Mesodermal cell (in vitro differentiated cells): ENCODE measurements around the gene PEPD.

Experiments
- H3K27ac ChIP-seq: 2 replicates; pipeline ENCODE4 v1.7.0; 2013; ENCODE audit warnings: mild to moderate bottlenecking, low read depth, low read length, moderate library complexity; ENCODE audit not compliant: severe bottlenecking
- H3K36me3 ChIP-seq: 2 replicates; pipeline ENCODE4 v1.7.1; 2013; ENCODE audit warnings: mild to moderate bottlenecking, low read length, moderate library complexity; ENCODE audit not compliant: control insufficient read depth, insufficient read depth
- H3K4me1 ChIP-seq: one replicate; pipeline ENCODE4 v1.7.1; 2013; ENCODE audit warnings: mild to moderate bottlenecking, low read length; ENCODE audit not compliant: insufficient read depth, control insufficient read depth, poor library complexity, severe bottlenecking
- H3K4me3 ChIP-seq: 2 replicates; pipeline ENCODE4 v1.7.0; 2013; ENCODE audit warnings: low read length, control low read depth, mild to moderate bottlenecking; ENCODE audit not compliant: insufficient read depth, poor library complexity, severe bottlenecking; ENCODE audit errors: extremely low read depth
- H3K9me3 ChIP-seq: 2 replicates; pipeline ENCODE4 v1.7.1; 2013; ENCODE audit warnings: mild to moderate bottlenecking, low read length, moderate library complexity; ENCODE audit not compliant: control insufficient read depth
- WGBS, 2 experiments: methylation state at CpG; one replicate each; pipeline ENCODE4 v1.1.5; 2013; ENCODE audit warnings: missing lambda C conversion rate in 2 of 2; ENCODE audit not compliant: insufficient coverage in 2 of 2; 5-methylcytosine and 5-hydroxymethylcytosine counted together

The PEPD gene

GRCh38 chr19:33391631-33392249 lies 129.9 kb downstream of the PEPD start:
- H3K4me3 ChIP-seq: no peak overlapping the region
- no peaks in the 10 kb centered on the region for H3K4me1 ChIP-seq
- no peaks in the 10 kb centered on the region for H3K9me3 ChIP-seq
- H3K27ac ChIP-seq: no peak overlapping the region
- peaks cover 4% of the 10 kb centered on the region for H3K36me3 ChIP-seq
- WGBS, 2 experiments: 93 to 94% methylated on average over 10 to 12 of the region's 12 CpGs

DNA sequence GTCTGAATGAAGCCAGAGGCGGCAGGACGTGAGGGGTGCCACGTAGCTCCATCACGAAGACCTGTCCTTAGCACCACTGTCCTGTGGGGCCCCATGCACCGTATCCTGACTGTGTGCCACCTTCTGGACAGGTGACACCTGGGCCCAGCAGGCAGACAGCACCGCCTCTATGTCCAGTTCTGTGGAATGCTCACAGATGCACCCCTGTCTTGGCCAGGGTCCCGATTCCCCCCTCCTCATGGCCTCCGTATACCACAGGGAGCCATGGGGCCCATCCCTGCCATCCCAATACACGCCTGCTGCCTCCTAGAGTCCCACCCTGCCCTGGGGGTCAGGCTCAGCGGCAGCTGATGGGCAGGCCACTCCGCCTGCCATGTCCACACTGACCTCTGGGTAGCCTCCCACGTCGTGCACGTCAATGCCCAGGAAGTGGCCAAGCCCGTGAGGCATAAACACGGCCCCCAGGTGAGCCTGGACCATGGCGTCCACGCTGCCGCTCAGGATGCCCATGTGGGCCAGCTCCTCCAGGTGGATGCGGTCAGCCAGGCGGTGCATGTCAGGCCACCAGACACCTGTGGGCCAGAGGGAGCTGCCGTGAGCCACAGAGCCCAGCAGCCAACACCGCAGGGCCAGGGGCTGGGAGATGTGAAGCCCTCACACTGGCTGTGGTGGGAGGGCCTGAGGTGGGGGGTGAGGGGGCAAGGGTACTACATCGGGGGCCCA lies 130.5 kb downstream of the PEPD start:
- Histone ChIP-seq H3K36me3 (peaks cover 8% of the 10 kb centered on the region), H3K27ac (no peak overlapping the region), H3K4me1 (no peaks in the 10 kb centered on the region), H3K9me3 (no peaks in the 10 kb centered on the region), H3K4me3 (no peak overlapping the region)
- 92 to 94% methylated on average over 22 to 23 of the region's 24 CpGs for WGBS, 2 experiments

- Histone ChIP-seq H3K36me3 (peaks cover 14% of the 10 kb centered on the region), H3K9me3 (no peaks in the 10 kb centered on the region), H3K4me3 (no peak overlapping the region), H3K4me1 (no peaks in the 10 kb centered on the region), H3K27ac (no peak overlapping the region)
- 88 to 92% methylated on average over 18 to 19 of the region's 19 CpGs for WGBS, 2 experiments
Measured at GRCh38 chr19:33390101-33390907, 131.3 kb downstream of the PEPD start.

- no peaks in the 10 kb centered on the region for H3K4me1 ChIP-seq
- H3K4me3 ChIP-seq: no peak overlapping the region
- H3K9me3 ChIP-seq: no peaks in the 10 kb centered on the region
- H3K27ac ChIP-seq: no peak overlapping the region
- 89 to 94% methylated on average over 16 to 17 of the region's 22 CpGs for WGBS, 2 experiments
- H3K36me3 ChIP-seq: peaks cover 18% of the 10 kb centered on the region
Measured at GRCh38 chr19:33389421-33390100, 132.0 kb downstream of the PEPD start.

GRCh38 chr19:33388725-33389420 lies 132.7 kb downstream of the PEPD start:
- H3K36me3 ChIP-seq: peaks cover 18% of the 10 kb centered on the region
- WGBS, 2 experiments: 95% methylated on average over 28 of the region's 28 CpGs
- no peak overlapping the region for H3K4me3 ChIP-seq
- no peak overlapping the region for H3K27ac ChIP-seq
- no peaks in the 10 kb centered on the region for H3K4me1 ChIP-seq
- H3K9me3 ChIP-seq: no peaks in the 10 kb centered on the region

GRCh38 chr19:33388231-33388724 lies 133.3 kb downstream of the PEPD start:
- Histone ChIP-seq H3K27ac (no peak overlapping the region), H3K4me3 (no peak overlapping the region), H3K36me3 (peaks cover 18% of the 10 kb centered on the region), H3K4me1 (no peaks in the 10 kb centered on the region), H3K9me3 (no peaks in the 10 kb centered on the region)
- WGBS, 2 experiments: 95 to 98% methylated on average over 13 of the region's 13 CpGs

- Histone ChIP-seq H3K36me3 (peaks cover 18% of the 10 kb centered on the region), H3K9me3 (no peaks in the 10 kb centered on the region), H3K4me1 (no peaks in the 10 kb centered on the region), H3K27ac (no peak overlapping the region), H3K4me3 (no peak overlapping the region)
- 95 to 96% methylated on average over 37 of the region's 39 CpGs for WGBS, 2 experiments
Measured at GRCh38 chr19:33387351-33388230, 134.0 kb downstream of the PEPD start.

DNA sequence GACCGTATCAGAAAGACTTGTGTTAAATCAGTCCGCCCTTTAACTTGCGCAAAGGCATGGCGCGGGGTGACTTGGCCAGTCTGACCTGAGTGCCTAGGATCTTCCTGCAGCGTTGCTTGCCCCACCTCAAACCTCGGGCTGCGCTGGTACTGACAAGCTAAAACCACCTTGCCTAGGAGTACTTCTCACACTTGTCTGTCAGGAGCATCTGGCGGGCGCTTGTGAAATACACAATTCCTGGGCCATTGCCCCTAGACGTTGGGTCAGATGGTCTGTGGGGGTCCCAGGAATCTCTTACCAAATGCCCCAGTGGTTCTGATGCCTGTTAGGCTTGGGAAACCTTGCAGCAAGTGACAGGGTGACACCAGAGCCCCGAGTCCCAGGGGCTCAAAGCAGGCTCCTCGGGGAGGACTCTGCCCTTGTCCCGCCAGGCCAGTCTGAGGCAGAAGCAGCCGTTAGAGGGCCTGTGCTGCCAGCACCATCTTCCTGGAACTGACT lies 135.2 kb downstream of the PEPD start:
- H3K9me3 ChIP-seq: no peaks in the 10 kb centered on the region
- peaks cover 22% of the 10 kb centered on the region for H3K36me3 ChIP-seq
- H3K4me1 ChIP-seq: no peaks in the 10 kb centered on the region
- H3K4me3 ChIP-seq: no peak overlapping the region
- H3K27ac ChIP-seq: no peak overlapping the region
- 91 to 93% methylated on average over 12 to 15 of the region's 15 CpGs for WGBS, 2 experiments

DNA sequence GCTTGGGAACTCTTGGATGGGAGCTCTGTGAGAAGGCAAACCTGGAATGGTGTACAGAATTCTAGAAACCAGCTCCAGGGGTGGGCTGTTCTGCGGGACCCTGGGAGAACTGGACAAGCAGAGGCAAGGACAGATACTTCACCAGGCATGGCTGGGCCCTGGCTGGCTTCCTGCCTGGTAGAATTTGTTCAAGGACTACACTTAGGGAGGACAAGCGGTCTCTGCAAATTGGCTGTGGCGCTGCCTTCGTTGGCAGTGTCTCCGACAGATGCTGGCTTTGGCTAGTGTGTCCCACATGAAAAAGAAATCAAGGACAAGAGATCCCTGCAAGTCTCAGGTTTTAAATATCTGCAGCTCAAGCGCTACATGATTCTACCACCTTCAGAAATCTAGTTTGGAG lies 135.6 kb downstream of the PEPD start:
- Histone ChIP-seq H3K4me1 (no peaks in the 10 kb centered on the region), H3K27ac (no peak overlapping the region), H3K36me3 (peaks cover 27% of the 10 kb centered on the region), H3K9me3 (no peaks in the 10 kb centered on the region), H3K4me3 (no peak overlapping the region)
- WGBS, 2 experiments: 88% methylated on average over 6 of the region's 6 CpGs
